ENCODE data around the gene NCKAP1.
"Not testable (repeated sequence)": the region's sequence is repeated elsewhere in the genome, so short reads cannot be mapped to it uniquely, and the experiment has no call there.

Gene NCKAP1

DNA sequence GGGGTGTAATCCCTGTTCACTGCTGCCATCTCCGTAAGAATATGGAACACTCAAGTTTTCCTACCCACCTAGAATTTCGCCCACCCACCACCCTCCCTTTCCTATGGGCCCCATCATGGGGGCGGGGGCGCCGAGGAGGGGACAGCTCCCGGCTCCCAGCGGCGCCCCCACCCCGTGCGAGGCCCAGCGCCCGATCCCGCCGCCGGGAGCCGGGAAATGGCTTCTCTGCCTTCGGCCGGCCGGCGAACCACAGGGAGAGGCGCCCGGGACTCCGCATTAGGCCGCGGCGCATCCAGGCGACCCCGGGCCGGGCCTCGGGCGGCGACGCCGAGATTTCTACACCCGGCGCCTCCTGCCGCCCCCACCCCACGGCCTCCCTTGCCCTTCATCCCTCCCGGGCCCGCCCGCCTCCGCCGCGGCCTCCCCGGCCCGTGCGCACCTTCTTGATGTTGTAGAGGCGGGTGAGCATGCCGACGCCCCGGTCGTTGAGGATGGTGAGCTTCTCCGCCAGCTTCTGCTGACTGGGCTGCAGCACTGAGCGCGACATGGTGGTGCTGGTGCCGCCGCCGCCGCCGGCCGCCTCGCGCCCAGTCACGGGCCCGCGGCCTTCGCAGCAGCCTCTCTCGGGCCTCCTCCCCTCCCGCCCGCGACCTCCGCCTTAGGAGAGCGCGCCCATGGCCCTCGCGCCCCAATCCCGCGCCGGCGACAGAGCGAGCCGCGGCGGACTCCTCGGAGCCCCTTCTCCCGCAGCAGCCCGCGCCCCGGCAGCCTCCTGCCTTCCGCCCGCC lies 510 bp downstream of the NCKAP1 start:
- peak in 1 of 2 donors; percentile 39 for DNase-seq

DNA sequence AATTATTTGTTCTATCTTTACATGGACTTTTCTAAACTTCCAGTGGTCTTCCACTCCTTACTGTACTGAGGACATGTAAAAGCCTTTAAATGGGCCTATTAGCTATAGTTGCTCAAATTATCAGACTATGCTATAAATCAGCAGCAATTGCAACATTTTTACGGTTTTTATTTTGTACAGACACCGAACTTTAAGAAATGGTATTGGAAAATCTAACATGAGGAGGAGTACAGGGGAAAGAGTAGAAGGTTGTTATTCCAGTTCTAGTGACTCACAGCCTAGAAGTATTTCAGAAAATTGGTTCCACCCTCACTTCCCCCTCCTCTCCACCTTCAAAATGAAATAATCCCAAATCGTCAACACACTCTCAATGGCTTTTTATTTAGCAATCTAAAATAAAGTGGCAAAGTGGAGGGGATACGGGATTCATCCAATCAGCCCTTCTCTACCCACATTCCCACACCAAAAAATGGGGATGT lies 1.1 kb downstream of the NCKAP1 start:
- peak in 1 of 2 donors; percentile 23 for DNase-seq

DNA sequence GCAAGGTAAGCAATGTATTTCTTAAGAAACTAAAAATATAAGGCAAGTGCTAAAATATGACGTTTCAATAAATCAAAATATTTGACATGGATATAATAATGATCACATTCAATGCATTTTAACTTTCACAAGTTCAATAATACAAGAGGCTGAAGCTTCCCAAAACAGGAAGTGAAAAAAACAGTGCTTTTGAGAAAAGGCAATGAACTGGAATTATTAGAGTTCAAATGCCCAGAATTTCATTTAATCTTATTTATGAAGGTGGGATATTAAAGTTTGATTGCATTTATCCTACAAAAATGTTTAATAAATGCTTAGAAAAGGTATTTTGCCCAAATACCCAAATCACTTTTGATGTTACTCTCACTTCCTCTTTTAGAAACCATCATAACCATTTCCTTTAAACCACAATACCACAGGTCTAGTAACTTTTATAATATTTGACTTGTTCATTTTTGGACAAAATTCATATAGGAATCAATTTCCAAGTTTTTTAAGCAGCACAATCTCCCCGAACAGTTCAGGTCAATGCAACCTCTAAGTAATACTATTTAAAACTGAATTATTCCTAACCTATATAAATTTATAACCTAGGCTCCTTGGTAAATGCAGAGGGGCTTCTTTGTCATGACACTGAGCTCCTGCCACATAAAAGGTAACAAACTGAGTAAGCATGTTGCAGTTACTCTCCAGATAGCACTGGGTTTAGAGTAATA lies 2.1 kb downstream of the NCKAP1 start:
- DNase-seq = no peak

DNA sequence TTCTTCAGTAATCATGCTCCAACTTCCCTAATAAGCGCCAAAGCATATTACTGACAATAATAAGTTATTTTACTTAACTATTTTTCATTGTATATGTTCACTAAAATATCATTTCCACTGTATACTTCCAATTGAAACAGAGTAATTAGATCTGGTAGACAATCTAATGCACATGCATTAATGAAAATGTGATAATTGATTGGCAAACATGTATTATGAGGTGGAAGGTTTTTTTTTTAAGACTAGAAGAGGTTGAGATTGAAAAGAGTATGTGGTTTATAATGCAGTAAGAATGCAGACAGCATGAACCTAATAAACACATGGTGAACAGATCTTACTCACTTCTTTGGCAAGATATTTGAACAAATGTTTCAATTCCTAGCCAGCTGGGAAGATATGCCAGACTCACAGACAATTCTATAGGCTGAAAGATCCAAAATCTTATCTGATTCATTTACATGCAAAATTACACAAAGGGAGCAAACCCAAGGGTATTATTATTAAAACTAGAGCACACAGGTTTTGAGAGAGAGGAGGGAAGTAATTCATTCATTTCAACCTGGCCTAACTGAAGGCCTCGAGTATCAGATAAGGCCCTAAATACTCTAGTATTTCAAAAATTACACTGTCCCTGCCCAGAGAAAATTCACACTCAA lies 2.8 kb downstream of the NCKAP1 start:
- no peak for DNase-seq

DNA sequence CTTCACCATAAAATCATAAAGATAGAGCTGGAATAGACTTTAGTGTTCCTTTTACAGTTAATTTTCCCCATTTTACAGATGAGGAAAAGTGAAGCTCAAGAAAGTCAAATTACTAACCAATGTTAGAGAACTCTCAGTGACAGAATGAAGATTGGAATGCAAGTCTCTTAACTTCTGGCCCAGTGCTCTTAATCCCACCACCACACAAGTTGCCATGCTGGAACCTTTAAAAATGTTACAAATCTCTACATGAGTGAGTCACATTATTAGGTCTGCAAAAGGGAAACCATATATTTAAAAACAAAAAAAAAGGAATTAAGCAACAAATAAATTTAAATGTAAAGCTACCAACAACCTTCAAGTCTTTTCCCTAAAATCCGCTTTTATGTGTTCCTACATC lies 3.5 kb downstream of the NCKAP1 start:
- no peak for DNase-seq

DNA sequence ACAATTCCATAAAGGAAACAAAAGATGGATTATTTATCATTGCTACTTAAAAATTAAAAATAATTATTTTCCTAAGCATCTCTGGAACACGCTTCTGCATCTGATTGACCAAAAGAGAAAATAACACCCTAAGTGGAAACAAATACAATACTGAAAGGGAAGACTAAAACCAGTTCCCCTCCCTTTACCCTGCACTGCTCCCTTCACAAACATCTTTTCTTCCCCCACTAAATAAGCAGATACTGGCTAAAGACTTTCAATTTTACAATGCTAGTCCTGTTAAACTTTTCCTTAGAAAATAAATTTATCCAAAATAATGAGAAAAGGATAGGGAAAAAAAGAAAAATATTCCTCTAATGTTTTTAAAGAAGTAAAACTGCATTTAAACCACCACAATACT lies 4.3 kb downstream of the NCKAP1 start:
- DNase-seq = no peak

DNA sequence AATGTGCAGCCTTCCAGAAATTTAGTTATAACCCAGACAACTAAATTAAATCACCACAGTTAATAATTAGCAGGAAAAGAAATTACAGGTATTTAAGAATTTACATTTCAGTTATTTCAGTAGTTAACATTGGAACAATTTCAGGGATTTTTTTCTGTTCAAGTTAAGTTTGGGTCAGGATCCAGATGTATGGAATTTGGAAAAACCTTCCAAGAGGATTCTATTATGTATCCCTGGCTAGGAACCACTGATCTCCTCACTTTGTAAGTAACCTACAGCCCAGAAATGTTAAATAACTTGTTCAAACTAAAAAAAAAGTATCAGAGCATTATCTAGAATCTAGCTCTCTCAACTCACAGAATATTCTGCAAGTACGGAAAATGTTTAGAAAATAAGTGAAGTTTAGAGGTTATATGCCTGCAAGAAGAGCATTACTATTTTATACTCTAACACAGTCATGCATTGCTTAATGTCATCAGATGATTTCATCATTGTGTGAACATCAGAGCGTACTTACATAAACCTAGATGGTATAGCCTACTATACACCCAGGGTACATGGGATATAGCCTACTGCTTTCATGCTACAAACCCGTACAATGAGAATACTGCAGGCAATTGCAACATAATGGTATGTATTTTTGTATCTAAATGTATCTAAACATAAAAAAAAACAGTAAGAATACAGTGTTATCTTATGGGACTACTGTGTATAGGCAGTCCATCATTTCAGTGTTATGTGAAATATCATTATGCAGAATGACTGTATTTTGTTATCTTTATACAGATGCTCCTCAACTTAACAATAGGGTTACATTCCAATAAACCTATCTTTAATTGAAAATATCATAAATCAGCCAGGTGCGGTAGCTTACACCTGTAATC lies 6.1 kb downstream of the NCKAP1 start:
- DNase-seq = no peak

DNA sequence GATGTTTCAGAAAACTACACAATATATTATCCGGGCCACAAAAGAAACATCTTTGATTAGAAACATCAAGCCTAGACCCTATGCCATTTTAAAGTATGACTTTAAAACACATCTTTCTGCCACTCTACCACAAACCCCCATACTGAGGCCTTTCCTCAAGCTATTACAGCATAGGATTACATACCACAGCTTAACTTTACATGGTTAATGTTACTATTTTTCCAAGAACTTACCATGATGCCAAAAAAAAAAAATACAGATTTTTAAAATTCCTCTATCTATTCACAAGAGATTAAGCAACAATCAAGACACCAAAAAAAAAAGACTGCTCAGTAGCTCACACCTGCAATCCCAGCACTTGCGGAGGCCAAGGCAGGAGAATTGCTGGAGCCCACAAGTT lies 9.0 kb downstream of the NCKAP1 start:
- no peak for DNase-seq

DNA sequence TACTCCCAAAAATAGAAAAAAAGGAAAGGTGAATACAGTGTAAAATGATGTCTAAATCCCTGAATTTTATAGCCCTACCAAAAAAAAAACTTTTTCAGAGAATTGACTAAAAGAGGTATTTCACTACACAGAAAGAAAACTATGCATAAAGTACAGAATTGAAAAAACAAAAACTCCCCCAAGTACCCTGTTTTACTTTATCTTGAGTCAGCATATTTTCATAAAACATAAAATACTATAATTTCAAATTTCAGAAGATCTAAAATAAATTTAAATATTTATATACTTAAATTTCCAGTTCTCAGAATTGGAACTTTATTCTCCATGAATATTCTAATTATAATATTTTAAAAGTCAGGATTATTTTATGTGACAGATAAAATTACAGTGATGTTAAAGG lies 10.1 kb downstream of the NCKAP1 start:
- DNase-seq = no peak

DNA sequence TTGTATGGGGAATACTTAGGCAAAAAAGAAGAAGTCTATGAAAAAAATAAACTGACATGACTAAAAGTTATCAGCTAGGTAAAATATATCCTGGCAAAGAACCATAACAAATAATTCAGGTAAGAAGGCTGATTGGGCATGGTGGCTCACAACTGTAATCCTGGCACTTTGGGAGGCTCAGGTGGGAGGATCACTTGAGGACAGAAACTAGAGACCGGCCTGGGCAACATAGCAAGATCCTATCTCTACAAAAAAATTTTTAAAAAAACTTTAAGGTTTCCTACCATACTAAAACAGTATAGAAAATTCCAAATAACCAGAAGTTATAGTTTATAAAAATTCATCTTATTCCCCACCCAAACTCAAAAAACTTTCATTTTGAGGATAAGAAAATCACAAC lies 10.8 kb downstream of the NCKAP1 start:
- DNase-seq = no peak

DNA sequence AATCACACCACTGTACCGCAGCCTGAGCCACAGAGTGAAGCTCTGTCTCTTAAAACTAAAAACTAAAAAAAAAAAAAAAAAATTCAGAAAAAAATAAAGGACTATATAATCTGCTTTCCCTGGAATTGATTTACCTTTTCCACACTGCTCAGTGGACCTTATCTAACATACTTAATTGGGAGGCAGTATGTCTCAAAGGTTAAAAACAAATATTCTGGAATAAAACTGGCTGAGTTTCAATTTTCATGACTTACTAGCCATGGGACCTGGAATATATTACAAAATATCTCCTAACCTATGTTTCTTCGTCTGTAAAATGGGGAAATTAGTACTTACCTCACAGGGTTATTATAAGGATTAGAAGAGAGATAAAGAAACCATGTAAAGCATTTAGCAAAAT lies 11.8 kb downstream of the NCKAP1 start:
- no peak for DNase-seq

DNA sequence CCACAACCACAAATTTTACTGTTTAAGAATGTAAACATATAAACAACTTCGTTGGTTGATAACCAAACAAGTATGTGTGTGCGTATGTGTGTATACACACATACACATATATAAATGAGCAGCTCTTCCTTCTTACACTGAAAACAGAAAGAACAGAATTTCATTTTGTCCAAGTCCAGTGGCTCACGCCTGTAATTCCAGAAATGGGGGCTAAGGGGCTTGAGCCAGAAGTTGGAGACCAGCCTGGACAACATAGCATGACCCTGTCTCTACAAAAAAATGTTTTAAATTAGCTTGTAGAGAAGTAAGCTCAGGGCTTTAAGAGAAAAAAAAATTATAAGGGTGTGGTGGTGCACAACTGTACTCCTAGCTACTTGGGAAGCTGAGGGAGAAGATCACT lies 12.3 kb downstream of the NCKAP1 start:
- DNase-seq = no peak

DNA sequence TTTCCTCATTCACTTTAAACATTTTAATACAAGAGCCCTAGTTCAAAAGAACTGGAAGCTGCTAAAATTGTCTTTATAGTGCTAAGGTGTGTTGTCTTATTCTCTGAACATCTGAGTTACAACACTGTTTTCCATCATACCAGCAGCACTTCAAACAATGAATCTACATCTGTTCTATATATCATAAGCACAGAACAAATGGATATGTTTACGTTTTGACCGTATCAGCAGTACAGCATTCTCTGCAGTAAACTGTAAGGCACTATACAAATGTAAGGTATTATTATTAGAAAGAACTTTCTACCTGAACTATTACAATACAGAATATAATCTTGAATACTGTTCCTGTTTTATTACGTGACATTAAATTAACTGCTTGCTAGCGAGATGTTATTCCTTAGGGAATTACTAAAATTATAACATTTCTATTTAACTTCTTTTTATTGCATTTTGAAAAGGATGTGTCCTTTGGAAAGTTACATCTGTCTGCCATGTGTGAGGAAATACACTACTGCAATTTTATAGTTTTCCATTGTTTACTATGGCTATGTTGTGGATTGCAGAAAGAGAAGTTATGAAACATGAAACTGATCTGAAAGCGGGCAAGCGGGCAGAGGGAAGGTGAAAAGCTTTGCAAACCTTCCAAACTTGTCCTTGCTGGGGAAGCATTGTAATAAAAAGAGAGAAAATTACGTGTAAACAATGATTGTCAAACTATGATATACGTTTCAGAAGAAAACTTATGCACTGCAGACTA lies 13.7 kb downstream of the NCKAP1 start:
- DNase-seq = no peak

DNA sequence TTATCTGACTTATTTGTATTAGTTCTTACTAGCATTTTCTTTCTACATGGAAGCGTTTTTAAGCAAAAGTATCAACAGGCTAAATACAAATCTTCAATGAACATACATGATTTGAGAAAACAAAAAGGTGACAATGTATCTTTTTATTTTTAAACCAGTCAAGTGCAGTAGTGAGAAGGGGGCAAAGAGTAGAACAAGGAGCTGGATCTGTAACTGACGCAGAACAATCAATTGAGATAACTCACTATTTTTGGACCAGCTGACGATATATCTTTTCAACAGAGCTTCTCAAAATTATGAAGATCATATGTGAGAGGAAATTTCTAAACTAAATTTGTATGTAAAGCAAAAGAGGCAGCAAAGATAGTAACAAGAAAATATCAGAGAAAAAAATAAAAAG lies 15.5 kb downstream of the NCKAP1 start:
- DNase-seq = no peak

DNA sequence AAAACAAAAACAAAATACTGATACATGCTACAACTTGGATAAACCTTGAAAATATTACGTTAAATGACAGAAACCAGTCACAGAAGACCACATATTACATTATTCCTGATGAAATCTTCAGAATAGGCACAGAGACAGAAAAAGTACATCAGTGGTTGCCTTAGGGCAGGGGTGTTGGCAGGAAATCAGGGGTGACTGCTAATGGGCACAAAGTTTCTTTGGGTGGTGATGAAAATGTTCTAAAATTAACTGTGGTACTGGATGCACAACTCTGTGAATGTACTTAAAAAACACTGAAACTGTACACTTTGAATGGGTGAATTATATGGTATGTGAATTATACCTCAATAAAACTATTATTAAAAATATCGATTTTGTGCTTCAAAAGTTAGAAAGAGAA lies 16.6 kb downstream of the NCKAP1 start:
- DNase-seq = no peak

DNA sequence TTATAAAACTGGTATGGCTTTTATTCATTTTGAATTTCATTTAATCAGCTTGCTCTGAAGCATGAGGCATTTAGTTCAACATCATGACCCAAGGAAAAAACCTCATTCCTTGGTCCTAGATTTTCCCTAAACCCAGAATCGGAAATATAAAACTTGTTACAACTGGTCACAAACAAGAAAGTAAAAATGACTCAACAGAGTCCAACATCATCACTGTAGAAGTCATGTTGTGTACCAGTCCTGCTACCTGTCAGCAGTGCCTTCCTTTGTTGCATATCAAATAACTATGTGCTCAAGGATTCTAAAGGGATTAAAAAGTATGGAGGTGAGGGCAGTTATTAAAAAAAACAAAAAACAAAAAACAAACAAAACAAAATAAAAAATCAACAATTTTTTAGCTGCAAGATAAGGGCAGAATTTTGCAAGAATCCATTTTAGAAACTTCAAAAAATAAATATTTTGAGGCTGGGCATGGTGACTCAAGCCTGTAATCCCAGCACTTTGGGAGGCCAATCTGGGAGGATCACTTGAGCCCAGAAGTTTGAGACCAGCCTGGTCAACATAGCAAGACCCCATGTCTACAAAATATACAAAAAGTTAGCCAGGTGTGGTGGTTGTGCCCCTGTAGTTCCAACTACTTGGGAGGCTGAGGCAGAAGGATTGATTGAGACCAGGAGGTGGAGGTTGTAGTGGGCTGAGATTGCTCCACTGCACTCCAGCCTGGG lies 18.4 kb downstream of the NCKAP1 start:
- DNase-seq = no peak

DNA sequence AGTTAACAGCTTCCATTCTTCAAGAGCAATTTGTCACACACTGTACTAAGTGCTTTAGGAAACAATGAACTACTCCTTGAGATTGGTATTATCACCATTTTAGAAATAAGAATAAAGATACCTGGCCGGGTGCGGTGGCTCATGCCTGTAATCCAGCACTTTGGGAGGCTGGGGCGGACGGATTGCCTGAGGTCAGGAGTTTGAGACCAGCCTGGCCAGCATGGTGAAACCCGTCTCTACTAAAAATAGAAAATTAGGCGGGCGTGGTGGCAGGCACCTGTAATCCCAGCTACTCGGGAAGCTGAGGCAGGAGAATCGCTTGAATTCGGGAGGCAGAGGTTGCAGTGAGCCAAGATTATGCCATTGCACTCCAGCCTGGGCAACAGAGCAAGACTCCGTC lies 20.4 kb downstream of the NCKAP1 start:
- DNase-seq = not testable (repeated sequence)

DNA sequence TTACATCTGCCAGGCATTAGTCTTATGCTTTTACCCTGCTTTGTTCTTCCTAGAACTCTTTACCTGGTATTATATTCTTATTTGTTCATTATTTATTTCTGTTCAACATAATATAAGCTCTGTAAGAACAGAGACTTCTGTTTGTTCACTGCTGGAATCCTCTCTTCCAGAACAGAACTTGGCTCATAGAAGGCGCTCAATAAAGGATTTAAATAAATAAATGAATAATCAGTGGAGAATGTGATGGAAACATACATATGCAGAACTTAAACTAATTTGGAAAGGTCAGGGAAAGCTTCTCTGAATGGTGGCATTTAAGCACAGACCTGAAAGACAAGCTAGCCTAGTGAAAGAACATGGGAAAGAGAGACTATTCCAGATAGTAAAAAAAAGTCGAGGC lies 24.3 kb downstream of the NCKAP1 start:
- no peak for DNase-seq

DNA sequence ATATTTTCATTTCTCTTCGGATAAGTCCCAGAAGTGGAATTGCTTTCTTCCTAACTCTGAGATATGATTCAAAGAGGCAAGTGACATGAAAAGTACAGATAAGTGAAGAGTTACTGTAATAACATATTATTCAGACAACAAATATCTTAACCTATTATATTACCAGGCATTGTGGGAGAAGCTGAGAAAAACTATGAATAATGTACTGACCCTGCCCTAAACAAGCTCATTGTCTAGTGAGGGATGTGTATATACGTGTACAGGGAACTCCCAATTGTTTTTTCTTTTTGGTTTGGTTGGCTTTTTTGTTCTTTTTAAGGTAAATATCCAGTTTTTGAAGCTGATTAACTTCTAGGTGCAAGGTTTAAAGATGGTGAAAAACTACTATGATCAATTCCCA lies 26.5 kb downstream of the NCKAP1 start:
- no peak for DNase-seq

DNA sequence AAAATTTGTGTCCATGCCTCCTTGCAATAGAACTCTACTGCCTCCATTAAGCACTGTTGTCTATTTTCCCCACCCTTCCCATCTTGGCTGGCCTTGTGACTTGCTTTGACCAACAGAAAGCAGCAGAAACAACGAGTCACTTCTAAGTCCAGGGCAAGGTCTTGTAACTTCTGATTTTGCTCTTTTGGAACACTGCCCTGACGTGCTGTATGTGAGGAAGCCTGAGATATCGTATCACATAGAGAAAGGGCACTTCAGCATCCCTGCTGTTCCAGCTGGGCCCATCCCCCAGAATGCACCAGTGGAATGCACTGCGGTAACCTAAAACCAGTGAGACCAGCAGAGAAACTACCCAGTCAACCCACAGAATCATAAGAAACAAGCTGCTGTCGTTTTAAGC lies 28.1 kb downstream of the NCKAP1 start:
- DNase-seq = no peak

DNA sequence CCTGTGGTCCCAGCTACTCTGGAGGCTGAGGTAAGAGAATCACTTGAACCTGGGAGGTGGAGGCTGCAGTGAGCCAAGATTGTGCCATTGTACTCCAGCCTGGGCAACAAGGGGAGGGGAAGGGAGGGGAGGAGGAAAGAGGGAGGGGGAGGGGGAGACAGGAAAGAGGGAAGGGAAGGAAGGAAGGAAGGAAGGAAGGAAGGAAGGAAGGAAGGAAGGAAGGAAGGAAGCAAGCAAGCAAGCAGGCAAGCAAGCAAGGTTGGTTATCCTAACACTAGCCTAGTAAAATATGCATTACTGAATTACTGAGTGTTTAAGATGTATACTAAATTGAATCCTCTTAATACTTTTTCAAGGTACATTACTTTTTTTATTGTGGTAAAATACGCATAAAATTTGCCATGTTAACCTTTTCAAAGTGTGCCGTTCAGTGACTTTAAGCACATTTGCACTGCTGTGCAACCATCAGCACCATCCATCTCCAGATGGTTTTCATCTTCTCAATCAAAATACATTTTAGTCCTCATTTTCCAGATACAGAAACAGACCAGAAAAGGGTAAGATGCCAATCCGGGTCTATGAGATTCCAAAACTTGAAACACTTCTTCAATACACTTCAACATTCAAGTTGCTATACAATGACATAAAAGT lies 28.9 kb downstream of the NCKAP1 start:
- DNase-seq = no peak
